ENCODE measurements around the gene TMEM175.

The TMEM175 gene

DNA sequence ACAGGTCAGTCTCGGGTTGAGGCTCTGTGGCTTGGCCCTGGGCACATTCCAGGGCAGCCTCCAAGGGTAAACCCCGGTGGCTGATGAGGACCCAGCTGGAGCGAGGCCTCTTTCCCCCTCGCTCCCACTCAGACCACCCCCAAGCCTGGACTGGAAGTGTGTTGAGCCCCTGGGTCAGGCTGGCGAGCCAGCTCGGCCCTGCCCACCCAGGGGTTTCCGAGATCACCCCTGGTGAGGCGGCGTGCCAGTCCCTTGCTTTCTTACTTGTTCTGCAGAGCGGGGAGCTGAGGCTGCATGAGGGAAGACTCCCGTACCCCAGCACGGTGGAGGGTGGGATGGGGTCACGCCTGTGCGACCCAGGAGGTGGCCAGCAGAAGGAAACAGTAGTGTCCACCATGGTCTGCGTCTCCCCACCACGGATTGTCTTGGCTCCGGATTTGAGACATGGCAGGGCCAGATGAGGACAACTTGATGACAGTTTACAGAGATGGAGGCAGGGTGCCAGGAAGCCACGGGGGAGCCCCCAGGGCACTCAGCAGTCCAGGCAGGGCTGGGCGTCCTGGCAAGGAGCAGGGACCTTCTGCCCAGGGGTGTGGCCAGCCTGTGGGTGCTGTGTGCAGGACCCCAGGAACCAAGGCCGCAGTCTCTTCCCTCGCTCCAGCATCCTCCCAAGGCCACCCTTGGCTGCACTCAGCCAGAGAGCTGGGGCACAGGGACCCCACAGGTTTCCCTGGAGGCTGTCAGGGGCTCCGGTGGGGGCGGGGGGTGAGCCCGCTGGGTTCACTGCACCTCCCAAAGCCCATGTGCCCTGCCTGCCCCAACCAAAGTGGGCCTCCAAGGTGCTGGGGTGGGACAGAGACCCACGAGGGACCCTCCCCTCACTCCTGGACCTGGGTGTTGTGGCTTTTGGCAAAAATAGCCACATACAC, 72.6 kb downstream of the TMEM175 start:
- TF ChIP-seq GATA3 (IDR thresholded peaks at IDR 0.05; ENCODE audit: low read depth, low read length) (no peak), GATA2 (IDR thresholded peaks at IDR 0.05; ENCODE audit: low read depth, low read length) (no peak)

DNA sequence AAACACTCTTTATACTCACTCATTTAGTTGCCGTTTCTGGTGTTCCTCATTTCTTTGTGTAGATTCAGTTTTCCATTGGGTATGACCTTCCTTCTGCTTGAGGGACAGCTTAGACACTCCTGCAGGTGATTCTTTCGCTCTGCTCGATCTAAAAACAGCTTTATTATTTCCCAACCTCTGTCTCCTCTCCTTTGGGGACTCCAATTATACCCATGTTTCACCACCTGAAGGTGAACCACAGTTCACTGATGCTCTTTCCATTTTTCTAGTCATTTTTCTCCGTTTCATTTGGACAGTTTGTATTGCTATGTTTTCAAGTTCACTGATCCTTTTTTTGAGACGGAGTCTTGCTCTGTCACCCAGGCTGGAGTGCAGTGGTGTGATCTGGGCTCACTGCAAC, 74.6 kb downstream of the TMEM175 start:
- no peak for TF ChIP-seq GATA2 (IDR thresholded peaks at IDR 0.05; ENCODE audit: low read depth, low read length)
- TF ChIP-seq GATA3 (IDR thresholded peaks at IDR 0.05; ENCODE audit: low read depth, low read length) = no peak

All from SH-SY5Y (cell line).